HG02852 (cell line): ENCODE results near the gene CAMSAP3.

Experiments
- ATAC-seq: cut with Tn5 transposase; IDR thresholded peaks from one replicate; pipeline ENCODE4 v1.9.1; 2021; ENCODE audit warnings: mild to moderate bottlenecking, moderate library complexity; ENCODE audit not compliant: unreplicated experiment

The CAMSAP3 gene

GRCh38 chr19:7595466-7596133 is at the start of gene CAMSAP3:
TSS of gene CAMSAP3 (plus strand) at chr19:7595863. CDS start at chr19:7596003, 140 bp downstream.
- ATAC-seq = no peak

GRCh38 chr19:7545904-7546303 is 49.8 kb upstream of the CAMSAP3 start:
- no peak for ATAC-seq

- no peak for ATAC-seq
Observed at GRCh38 chr19:7547159-7547558, 48.5 kb upstream of the CAMSAP3 start.

GRCh38 chr19:7549429-7550148 is 46.1 kb upstream of the CAMSAP3 start:
- ATAC-seq = no peak

- no peak for ATAC-seq
Observed at GRCh38 chr19:7550169-7550770, 45.4 kb upstream of the CAMSAP3 start.

- no peak for ATAC-seq
Observed at GRCh38 chr19:7550987-7551761, 44.5 kb upstream of the CAMSAP3 start.

GRCh38 chr19:7552781-7553180 is 42.9 kb upstream of the CAMSAP3 start:
- ATAC-seq = no peak

- ATAC-seq = no peak
Observed at GRCh38 chr19:7554565-7554964, 41.1 kb upstream of the CAMSAP3 start.

GRCh38 chr19:7554990-7555864 is 40.4 kb upstream of the CAMSAP3 start:
- ATAC-seq = no peak

GRCh38 chr19:7556696-7557315 is 38.9 kb upstream of the CAMSAP3 start:
- no peak for ATAC-seq

- no peak for ATAC-seq
Observed at GRCh38 chr19:7558667-7559066, 37.0 kb upstream of the CAMSAP3 start.

GRCh38 chr19:7559102-7559501 is 36.6 kb upstream of the CAMSAP3 start:
- ATAC-seq = no peak

- no peak for ATAC-seq
Observed at GRCh38 chr19:7560255-7560654, 35.4 kb upstream of the CAMSAP3 start.

- no peak for ATAC-seq
Observed at GRCh38 chr19:7561325-7561724, 34.3 kb upstream of the CAMSAP3 start.

GRCh38 chr19:7562646-7563393 is 32.8 kb upstream of the CAMSAP3 start:
- no peak for ATAC-seq

GRCh38 chr19:7564866-7565265 is 30.8 kb upstream of the CAMSAP3 start:
- ATAC-seq = no peak

- ATAC-seq = no peak
Observed at GRCh38 chr19:7565332-7565731, 30.3 kb upstream of the CAMSAP3 start.

- ATAC-seq = no peak
Observed at GRCh38 chr19:7570761-7571160, 24.9 kb upstream of the CAMSAP3 start.

- no peak for ATAC-seq
Observed at GRCh38 chr19:7575434-7576040, 20.1 kb upstream of the CAMSAP3 start.
